Measurements from ENCODE around the gene SYPL1. TPM values are rescaled to one million over a fixed set of nuclear protein-coding genes. Genes with fewer than 3 reads are reported as not detected.

The SYPL1 gene
- total RNA-seq, 1 donor from 2014 or later = 83.6 TPM

- H3K4me1 ChIP-seq = peaks cover 100% of the 10 kb centered on the region
Measured at GRCh38 chr7:106104721-106105260, 7.3 kb downstream of the SYPL1 start.

GRCh38 chr7:106102387-106102966 lies 9.6 kb downstream of the SYPL1 start:
- Histone ChIP-seq H3K9me3 (replicated peaks) (no peaks in the 10 kb centered on the region), H3K4me3 (no peak overlapping the region), H3K4me1 (peaks cover 92% of the 10 kb centered on the region), H3K36me3 (peaks cover 14% of the 10 kb centered on the region), H3K27ac (replicated peaks) (peak overlapping the region; percentile 76), H3K27me3 (ENCODE audit: low read depth) (no peaks in the 10 kb centered on the region)
- no peak for DNase-seq
- intact Hi-C loops (cut with micrococcal nuclease) = no loop called here
- TF ChIP-seq CTCF (IDR thresholded peaks at IDR 0.05; ENCODE audit: borderline replicate concordance) = no peak

More at GRCh38 chr7:106104721-106105260, 7.3 kb downstream of the SYPL1 start:
- no peak for DNase-seq
- Histone ChIP-seq H3K27me3 (ENCODE audit: low read depth) (no peaks in the 10 kb centered on the region), H3K4me3 (no peak overlapping the region), H3K9me3 (replicated peaks) (no peaks in the 10 kb centered on the region), H3K27ac (replicated peaks) (peak overlapping the region; percentile 17), H3K36me3 (no peaks in the 10 kb centered on the region)
- TF ChIP-seq CTCF (IDR thresholded peaks at IDR 0.05; ENCODE audit: borderline replicate concordance) = no peak
- intact Hi-C loops (cut with micrococcal nuclease) = no loop called here

- intact Hi-C loops (cut with micrococcal nuclease) = no loop called here
- no peak for DNase-seq
- H3K36me3 ChIP-seq = peaks cover 21% of the 10 kb centered on the region
- no peak overlapping the region for H3K4me3 ChIP-seq
- peak overlapping the region; percentile 76 for H3K27ac ChIP-seq (replicated peaks)
- TF ChIP-seq CTCF (IDR thresholded peaks at IDR 0.05; ENCODE audit: borderline replicate concordance) = no peak
- no peaks in the 10 kb centered on the region for H3K9me3 ChIP-seq (replicated peaks)
- peaks cover 84% of the 10 kb centered on the region for H3K4me1 ChIP-seq
- H3K27me3 ChIP-seq (ENCODE audit: low read depth) = no peaks in the 10 kb centered on the region
Measured at GRCh38 chr7:106101726-106102125, 10.4 kb downstream of the SYPL1 start.

GRCh38 chr7:106100863-106101629 lies 11.1 kb downstream of the SYPL1 start:
- H3K36me3 ChIP-seq = peaks cover 28% of the 10 kb centered on the region
- no peaks in the 10 kb centered on the region for H3K27me3 ChIP-seq (ENCODE audit: low read depth)
- TF ChIP-seq CTCF (IDR thresholded peaks at IDR 0.05; ENCODE audit: borderline replicate concordance) = no peak
- H3K27ac ChIP-seq (replicated peaks) = peak overlapping the region; percentile 76
- intact Hi-C loops (cut with micrococcal nuclease) = no loop called here
- H3K4me1 ChIP-seq = peaks cover 78% of the 10 kb centered on the region
- H3K9me3 ChIP-seq (replicated peaks) = no peaks in the 10 kb centered on the region
- no peak for DNase-seq
- H3K4me3 ChIP-seq = peak overlapping the region; percentile 7

GRCh38 chr7:106099539-106099938 lies 12.6 kb downstream of the SYPL1 start:
- H3K4me3 ChIP-seq = no peak overlapping the region
- H3K36me3 ChIP-seq = peaks cover 42% of the 10 kb centered on the region
- TF ChIP-seq CTCF (IDR thresholded peaks at IDR 0.05; ENCODE audit: borderline replicate concordance) = no peak
- DNase-seq = no peak
- no peak overlapping the region for H3K27ac ChIP-seq (replicated peaks)
- intact Hi-C loops (cut with micrococcal nuclease) = no loop called here
- H3K9me3 ChIP-seq (replicated peaks) = no peaks in the 10 kb centered on the region
- H3K27me3 ChIP-seq (ENCODE audit: low read depth) = no peaks in the 10 kb centered on the region
- H3K4me1 ChIP-seq = peaks cover 63% of the 10 kb centered on the region
